Measurements from ENCODE around the gene ARHGAP6. TPM values are rescaled to one million over a fixed set of nuclear protein-coding genes. Genes with fewer than 3 reads are reported as not detected.
"Not testable (repeated sequence)": the region's sequence is repeated elsewhere in the genome, so short reads cannot be mapped to it uniquely, and the experiment has no call there.

Gene ARHGAP6
- total RNA-seq, 1 experiment from 2014 or later: 0.07 TPM

DNA sequence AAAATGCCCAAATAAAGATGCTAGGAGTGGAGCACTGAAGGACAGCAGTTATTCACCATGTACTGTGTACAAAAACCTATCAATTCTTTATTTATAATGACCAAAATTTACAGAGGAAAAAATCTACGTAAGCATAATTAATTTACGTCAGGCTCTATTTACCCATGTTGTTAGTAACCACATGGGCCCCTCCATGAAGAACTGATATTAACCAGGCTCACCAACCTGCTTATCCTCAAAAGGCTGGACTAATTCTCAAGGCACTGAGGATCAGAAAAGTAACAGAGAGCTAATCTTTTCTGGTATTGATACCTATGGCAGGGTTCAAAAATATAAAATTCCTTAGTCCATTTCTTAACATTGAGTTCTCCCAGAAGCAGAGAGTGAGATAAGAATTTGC lies 140.0 kb downstream of the ARHGAP6 start:
- Histone ChIP-seq H3K23me2 (ENCODE audit: insufficient read length, low read depth, low read length, poor library complexity, severe bottlenecking) (no peaks in the 10 kb centered on the region), H3K79me2 (ENCODE audit: insufficient read depth, low read length) (no peaks in the 10 kb centered on the region), H2BK15ac (ENCODE audit: low read depth, low read length) (no peak overlapping the region), H3K4ac (ENCODE audit: low read depth, low read length) (no peak overlapping the region), H3K9me3 (ENCODE audit: control insufficient read depth, low read depth, low read length) (no peaks in the 10 kb centered on the region), H3T11ph (ENCODE audit: low read length) (no peak overlapping the region), H3K4me1 (ENCODE audit: insufficient read depth, low read length) (no peaks in the 10 kb centered on the region), H3K79me1 (ENCODE audit: insufficient read depth, low read depth, low read length, poor library complexity, severe bottlenecking) (no peaks in the 10 kb centered on the region), H2BK20ac (ENCODE audit: low read depth, low read length, poor library complexity, severe bottlenecking) (no peak overlapping the region), H3K56ac (ENCODE audit: insufficient read length, low read depth, low read length) (no peak overlapping the region), H4K91ac (ENCODE audit: insufficient read length, low read depth, low read length) (no peak overlapping the region), H2AFZ (ENCODE audit: low read length) (no peak overlapping the region), H3K14ac (ENCODE audit: insufficient read depth, low read length) (no peak overlapping the region), H3K18ac (ENCODE audit: insufficient read length, low read depth, low read length) (no peak overlapping the region), H3K23ac (ENCODE audit: insufficient read length, low read depth, low read length) (no peak overlapping the region), H2BK120ac (ENCODE audit: low read depth, low read length, poor library complexity, severe bottlenecking) (no peak overlapping the region), H2AK5ac (ENCODE audit: insufficient read length, low read length) (no peak overlapping the region), H4K20me1 (ENCODE audit: control insufficient read depth, insufficient read depth, insufficient read length) (no peaks in the 10 kb centered on the region), H3K27ac (ENCODE audit: insufficient read length, low read depth, low read length) (no peak overlapping the region), H4K5ac (ENCODE audit: insufficient read length, low read depth, low read length) (no peak overlapping the region), H3K9ac (ENCODE audit: extremely low read depth, insufficient read length, low read length) (no peak overlapping the region), H2BK12ac (ENCODE audit: insufficient read length, low read depth, low read length) (no peak overlapping the region), H2BK5ac (ENCODE audit: insufficient read length, low read length) (no peak overlapping the region), H3K4me2 (ENCODE audit: insufficient read depth, insufficient read length, low read length) (no peak overlapping the region), H4K8ac (replicated peaks; ENCODE audit: insufficient read length, low read depth, low read length) (no peak overlapping the region), H3K27me3 (ENCODE audit: insufficient read depth, low read length) (no peaks in the 10 kb centered on the region)
- no peaks in the 10 kb centered on the region; a peak in 1 of 7 replicates for H3K36me3 Mint-ChIP-seq (ENCODE audit: insufficient read depth in 1 of 3, low read depth in 3 of 3)
- no peaks in the 10 kb centered on the region for H3K4me1 Mint-ChIP-seq
- peaks cover 38 to 45% of the 10 kb centered on the region in 2 experiments for H3K9me3 Mint-ChIP-seq
- H3K27me3 Mint-ChIP-seq (ENCODE audit: low read depth): peaks cover 7% of the 10 kb centered on the region
- H3K27ac Mint-ChIP-seq: no peak overlapping the region
- no CpG with 5 or more reads among the region's 2 CpGs for WGBS (ENCODE audit: extremely low coverage, insufficient read length, low lambda C conversion rate)
- DNase-seq: no peak
- no peak overlapping the region for H3K4me3 Mint-ChIP-seq
- TF ChIP-seq, protein P1, sequence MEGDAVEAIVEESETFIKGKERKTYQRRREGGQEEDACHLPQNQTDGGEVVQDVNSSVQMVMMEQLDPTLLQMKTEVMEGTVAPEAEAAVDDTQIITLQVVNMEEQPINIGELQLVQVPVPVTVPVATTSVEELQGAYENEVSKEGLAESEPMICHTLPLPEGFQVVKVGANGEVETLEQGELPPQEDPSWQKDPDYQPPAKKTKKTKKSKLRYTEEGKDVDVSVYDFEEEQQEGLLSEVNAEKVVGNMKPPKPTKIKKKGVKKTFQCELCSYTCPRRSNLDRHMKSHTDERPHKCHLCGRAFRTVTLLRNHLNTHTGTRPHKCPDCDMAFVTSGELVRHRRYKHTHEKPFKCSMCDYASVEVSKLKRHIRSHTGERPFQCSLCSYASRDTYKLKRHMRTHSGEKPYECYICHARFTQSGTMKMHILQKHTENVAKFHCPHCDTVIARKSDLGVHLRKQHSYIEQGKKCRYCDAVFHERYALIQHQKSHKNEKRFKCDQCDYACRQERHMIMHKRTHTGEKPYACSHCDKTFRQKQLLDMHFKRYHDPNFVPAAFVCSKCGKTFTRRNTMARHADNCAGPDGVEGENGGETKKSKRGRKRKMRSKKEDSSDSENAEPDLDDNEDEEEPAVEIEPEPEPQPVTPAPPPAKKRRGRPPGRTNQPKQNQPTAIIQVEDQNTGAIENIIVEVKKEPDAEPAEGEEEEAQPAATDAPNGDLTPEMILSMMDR (conservative IDR thresholded peaks at IDR 0.05): no peak

DNA sequence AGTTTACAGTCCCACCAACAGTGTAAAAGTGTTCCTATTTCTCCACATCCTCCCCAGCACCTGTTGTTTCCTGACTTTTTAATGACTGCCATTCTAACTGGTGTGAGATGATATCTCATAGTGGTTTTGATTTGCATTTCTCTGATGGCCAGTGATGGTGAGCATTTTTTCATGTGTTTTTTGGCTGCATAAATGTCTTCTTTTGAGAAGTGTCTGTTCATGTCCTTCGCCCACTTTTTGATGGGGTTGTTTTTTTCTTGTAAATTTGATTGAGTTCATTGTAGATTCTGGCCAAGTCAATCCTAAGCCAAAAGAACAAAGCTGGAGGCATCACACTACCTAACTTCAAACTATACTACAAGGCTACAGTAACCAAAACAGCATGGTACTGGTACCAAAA lies 146.5 kb downstream of the ARHGAP6 start:
- not testable (repeated sequence) for H3K14ac ChIP-seq (ENCODE audit: insufficient read depth, low read length); H2AK5ac ChIP-seq (ENCODE audit: insufficient read length, low read length); H3K9ac ChIP-seq (ENCODE audit: extremely low read depth, insufficient read length, low read length); H4K91ac ChIP-seq (ENCODE audit: insufficient read length, low read depth, low read length); H2BK5ac ChIP-seq (ENCODE audit: insufficient read length, low read length); H3K23ac ChIP-seq (ENCODE audit: insufficient read length, low read depth, low read length); H3K79me1 ChIP-seq (ENCODE audit: insufficient read depth, low read depth, low read length, poor library complexity, severe bottlenecking); H3K36me3 Mint-ChIP-seq (ENCODE audit: insufficient read depth in 1 of 3, low read depth in 3 of 3); H2BK120ac ChIP-seq (ENCODE audit: low read depth, low read length, poor library complexity, severe bottlenecking); H3K27ac ChIP-seq (ENCODE audit: insufficient read length, low read depth, low read length); H2AFZ ChIP-seq (ENCODE audit: low read length); DNase-seq; H4K5ac ChIP-seq (ENCODE audit: insufficient read length, low read depth, low read length); H2BK12ac ChIP-seq (ENCODE audit: insufficient read length, low read depth, low read length); H3K23me2 ChIP-seq (ENCODE audit: insufficient read length, low read depth, low read length, poor library complexity, severe bottlenecking); H3K4me1 Mint-ChIP-seq; H3K4me1 ChIP-seq (ENCODE audit: insufficient read depth, low read length); H3K4me2 ChIP-seq (ENCODE audit: insufficient read depth, insufficient read length, low read length); H4K20me1 ChIP-seq (ENCODE audit: control insufficient read depth, insufficient read depth, insufficient read length); H2BK15ac ChIP-seq (ENCODE audit: low read depth, low read length); H3K4me3 Mint-ChIP-seq; H3K27me3 ChIP-seq (ENCODE audit: insufficient read depth, low read length); H3T11ph ChIP-seq (ENCODE audit: low read length); H4K8ac ChIP-seq (replicated peaks; ENCODE audit: insufficient read length, low read depth, low read length); H3K79me2 ChIP-seq (ENCODE audit: insufficient read depth, low read length); H3K18ac ChIP-seq (ENCODE audit: insufficient read length, low read depth, low read length); H3K56ac ChIP-seq (ENCODE audit: insufficient read length, low read depth, low read length); H3K27ac Mint-ChIP-seq; H2BK20ac ChIP-seq (ENCODE audit: low read depth, low read length, poor library complexity, severe bottlenecking); H3K4ac ChIP-seq (ENCODE audit: low read depth, low read length); H3K9me3 ChIP-seq (ENCODE audit: control insufficient read depth, low read depth, low read length); H3K27me3 Mint-ChIP-seq (ENCODE audit: low read depth)
- H3K9me3 Mint-ChIP-seq: peaks cover 41% of the 10 kb centered on the region in 2 experiments
- no CpG with 5 or more reads among the region's 1 CpG for WGBS (ENCODE audit: extremely low coverage, insufficient read length, low lambda C conversion rate)

Measured in H9 (cell line).